ENCODE results near the gene SERPINB7.

DNA sequence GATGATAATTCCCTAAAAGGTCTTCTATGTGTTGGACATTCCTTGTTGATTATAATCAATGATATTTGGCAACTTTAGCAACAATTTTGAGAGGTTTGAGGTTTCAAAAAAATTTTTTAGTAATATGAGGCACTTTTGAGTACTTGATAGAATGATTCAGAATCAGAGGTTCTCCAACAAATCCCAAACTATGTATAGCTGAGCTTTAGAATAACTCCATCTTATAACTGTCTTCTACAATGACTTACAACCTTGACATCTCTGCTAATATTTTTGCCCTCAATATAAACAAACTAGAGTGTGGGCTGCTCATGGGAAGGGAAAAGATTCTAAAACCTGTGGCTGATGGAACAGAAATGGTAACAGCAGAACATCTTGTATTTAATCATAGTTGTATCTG is 21.5 kb upstream of the SERPINB7 start:
- TF ChIP-seq, protein P1, sequence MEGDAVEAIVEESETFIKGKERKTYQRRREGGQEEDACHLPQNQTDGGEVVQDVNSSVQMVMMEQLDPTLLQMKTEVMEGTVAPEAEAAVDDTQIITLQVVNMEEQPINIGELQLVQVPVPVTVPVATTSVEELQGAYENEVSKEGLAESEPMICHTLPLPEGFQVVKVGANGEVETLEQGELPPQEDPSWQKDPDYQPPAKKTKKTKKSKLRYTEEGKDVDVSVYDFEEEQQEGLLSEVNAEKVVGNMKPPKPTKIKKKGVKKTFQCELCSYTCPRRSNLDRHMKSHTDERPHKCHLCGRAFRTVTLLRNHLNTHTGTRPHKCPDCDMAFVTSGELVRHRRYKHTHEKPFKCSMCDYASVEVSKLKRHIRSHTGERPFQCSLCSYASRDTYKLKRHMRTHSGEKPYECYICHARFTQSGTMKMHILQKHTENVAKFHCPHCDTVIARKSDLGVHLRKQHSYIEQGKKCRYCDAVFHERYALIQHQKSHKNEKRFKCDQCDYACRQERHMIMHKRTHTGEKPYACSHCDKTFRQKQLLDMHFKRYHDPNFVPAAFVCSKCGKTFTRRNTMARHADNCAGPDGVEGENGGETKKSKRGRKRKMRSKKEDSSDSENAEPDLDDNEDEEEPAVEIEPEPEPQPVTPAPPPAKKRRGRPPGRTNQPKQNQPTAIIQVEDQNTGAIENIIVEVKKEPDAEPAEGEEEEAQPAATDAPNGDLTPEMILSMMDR (conservative IDR thresholded peaks at IDR 0.05; ENCODE audit: low read depth, low read length) = no peak
- TF ChIP-seq EZH2 (IDR thresholded peaks at IDR 0.05; ENCODE audit: low read length, unreplicated experiment) (no peak), EZH2phosphoT487 (IDR thresholded peaks at IDR 0.05; ENCODE audit: borderline replicate concordance, low read length) (no peak)
